ENCODE measurements around the gene VPS26B. TPM values are rescaled to one million over a fixed set of nuclear protein-coding genes. Genes with fewer than 3 reads are reported as not detected.

The VPS26B gene
- total and polyA plus RNA-seq, 9 of the 15 experiments (the other 6 are each of a cell fraction or from before 2014, with no cell fraction given) = 3.5 to 43.3 (median 27.4) TPM

GRCh38 chr11:134215836-134216235, 8.6 kb upstream of the VPS26B start (continued):
- TF ChIP-seq, protein P1, sequence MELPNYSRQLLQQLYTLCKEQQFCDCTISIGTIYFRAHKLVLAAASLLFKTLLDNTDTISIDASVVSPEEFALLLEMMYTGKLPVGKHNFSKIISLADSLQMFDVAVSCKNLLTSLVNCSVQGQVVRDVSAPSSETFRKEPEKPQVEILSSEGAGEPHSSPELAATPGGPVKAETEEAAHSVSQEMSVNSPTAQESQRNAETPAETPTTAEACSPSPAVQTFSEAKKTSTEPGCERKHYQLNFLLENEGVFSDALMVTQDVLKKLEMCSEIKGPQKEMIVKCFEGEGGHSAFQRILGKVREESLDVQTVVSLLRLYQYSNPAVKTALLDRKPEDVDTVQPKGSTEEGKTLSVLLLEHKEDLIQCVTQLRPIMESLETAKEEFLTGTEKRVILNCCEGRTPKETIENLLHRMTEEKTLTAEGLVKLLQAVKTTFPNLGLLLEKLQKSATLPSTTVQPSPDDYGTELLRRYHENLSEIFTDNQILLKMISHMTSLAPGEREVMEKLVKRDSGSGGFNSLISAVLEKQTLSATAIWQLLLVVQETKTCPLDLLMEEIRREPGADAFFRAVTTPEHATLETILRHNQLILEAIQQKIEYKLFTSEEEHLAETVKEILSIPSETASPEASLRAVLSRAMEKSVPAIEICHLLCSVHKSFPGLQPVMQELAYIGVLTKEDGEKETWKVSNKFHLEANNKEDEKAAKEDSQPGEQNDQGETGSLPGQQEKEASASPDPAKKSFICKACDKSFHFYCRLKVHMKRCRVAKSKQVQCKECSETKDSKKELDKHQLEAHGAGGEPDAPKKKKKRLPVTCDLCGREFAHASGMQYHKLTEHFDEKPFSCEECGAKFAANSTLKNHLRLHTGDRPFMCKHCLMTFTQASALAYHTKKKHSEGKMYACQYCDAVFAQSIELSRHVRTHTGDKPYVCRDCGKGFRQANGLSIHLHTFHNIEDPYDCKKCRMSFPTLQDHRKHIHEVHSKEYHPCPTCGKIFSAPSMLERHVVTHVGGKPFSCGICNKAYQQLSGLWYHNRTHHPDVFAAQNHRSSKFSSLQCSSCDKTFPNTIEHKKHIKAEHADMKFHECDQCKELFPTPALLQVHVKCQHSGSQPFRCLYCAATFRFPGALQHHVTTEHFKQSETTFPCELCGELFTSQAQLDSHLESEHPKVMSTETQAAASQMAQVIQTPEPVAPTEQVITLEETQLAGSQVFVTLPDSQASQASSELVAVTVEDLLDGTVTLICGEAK (IDR thresholded peaks at IDR 0.05) = no peak
- TF ChIP-seq, protein P1 (CRISPR knock-in tag; IDR thresholded peaks at IDR 0.05) = no peak
- TF ChIP-seq NFE2L1 (tag; IDR thresholded peaks at IDR 0.05; ENCODE audit: borderline replicate concordance, low read depth) (no peak), OTX1 (CRISPR knock-in tag; IDR thresholded peaks at IDR 0.05) (no peak), FOS (IDR thresholded peaks at IDR 0.05; ENCODE audit: extremely low read depth, insufficient read length) (no peak), CBFA2T3 (IDR thresholded peaks at IDR 0.05) (no peak), ADNP (tag; IDR thresholded peaks at IDR 0.05) (no peak), ZNF699 (CRISPR knock-in tag; IDR thresholded peaks at IDR 0.05; ENCODE audit: insufficient replicate concordance) (no peak), ZNF408 (CRISPR knock-in tag; IDR thresholded peaks at IDR 0.05; ENCODE audit: low read depth) (no peak)

Data from K562 (cell line).